Gastrocnemius medialis (tissue), 4 donors: ENCODE measurements around the gene LSG1.

Experiments used
- CTCF ChIP-seq, 5 experiments: fragments of 450-650 bp in 3 of 5; fragments of 200-600 bp in 2 of 5; sonication (generic) in 2 of 5; IDR thresholded peaks in 4 of 5; conservative IDR thresholded peaks in 1 of 5; 1 replicate in 4 of 5; 2 replicates in 1 of 5; pipeline ENCODE4 v1.5.1; 2016 to 2019; ENCODE audit warnings: antibody characterized with exemption in 5 of 5, mild to moderate bottlenecking in 3 of 5, moderate library complexity in 3 of 5
- POLR2A ChIP-seq, 2 donors: fragments of 450-650 bp; IDR thresholded peaks; one replicate each; pipeline ENCODE4 v1.6.1; 2017; ENCODE audit warnings: antibody characterized with exemption in 2 of 2, mild to moderate bottlenecking in 2 of 2, moderate library complexity in 2 of 2

GRCh38 chr3:194624956-194625355 is 47.0 kb downstream of the LSG1 start:
- TF ChIP-seq CTCF (IDR thresholded peaks at IDR 0.05 in 4 of 5, conservative IDR thresholded peaks at IDR 0.05 in 1 of 5) (no peak), POLR2A (IDR thresholded peaks at IDR 0.05) (no peak)
